ENCODE measurements around the gene PLPP3. TPM values are rescaled to one million over a fixed set of nuclear protein-coding genes. Genes with fewer than 3 reads are reported as not detected.

The PLPP3 gene
- total RNA-seq, 1 experiment from 2014 or later: 0.39 TPM

- Histone ChIP-seq H3K4me1 (ENCODE audit: insufficient read depth, low read length, poor library complexity, severe bottlenecking) (no peaks in the 10 kb centered on the region), H3K27me3 (replicated peaks; ENCODE audit: insufficient read depth, low read depth, low read length, poor library complexity) (no peaks in the 10 kb centered on the region), H3K4me3 (ENCODE audit: low read depth, low read length, poor library complexity, severe bottlenecking) (no peak overlapping the region), H3K36me3 (ENCODE audit: insufficient read depth, low read length, poor library complexity, severe bottlenecking) (no peaks in the 10 kb centered on the region), H3K27ac (ENCODE audit: low read depth, low read length, poor library complexity, severe bottlenecking) (no peak overlapping the region), H3K9me3 (ENCODE audit: low read depth, low read length, poor library complexity, severe bottlenecking) (no peaks in the 10 kb centered on the region)
- TF ChIP-seq EZH2 (IDR thresholded peaks at IDR 0.05; ENCODE audit: borderline replicate concordance, low read depth, low read length, poor library complexity, severe bottlenecking): no peak
- TF ChIP-seq CTCF (conservative IDR thresholded peaks at IDR 0.05; ENCODE audit: low read depth, low read length): no peak
- intact Hi-C loops (cut with micrococcal nuclease; ENCODE audit: unreplicated experiment): no loop called here
- CTCF ChIA-PET: no interaction called here
- no TSS peak for BruUV-seq (replicated peaks)
- POLR2A ChIA-PET (ENCODE audit: low non-redundant PET): no interaction called here
- no peak for DNase-seq (ENCODE audit: low spot score)
Measured at GRCh38 chr1:56501426-56501825, 77.9 kb downstream of the PLPP3 start.

GRCh38 chr1:56496821-56497772 is 82.3 kb downstream of the PLPP3 start:
- Histone ChIP-seq H3K36me3 (ENCODE audit: insufficient read depth, low read length, poor library complexity, severe bottlenecking) (no peaks in the 10 kb centered on the region), H3K27ac (ENCODE audit: low read depth, low read length, poor library complexity, severe bottlenecking) (no peak overlapping the region), H3K9me3 (ENCODE audit: low read depth, low read length, poor library complexity, severe bottlenecking) (no peaks in the 10 kb centered on the region), H3K4me1 (ENCODE audit: insufficient read depth, low read length, poor library complexity, severe bottlenecking) (no peaks in the 10 kb centered on the region), H3K4me3 (ENCODE audit: low read depth, low read length, poor library complexity, severe bottlenecking) (no peak overlapping the region), H3K27me3 (replicated peaks; ENCODE audit: insufficient read depth, low read depth, low read length, poor library complexity) (no peaks in the 10 kb centered on the region)
- ChIA-PET POLR2A (ENCODE audit: low non-redundant PET) (no interaction called here), CTCF (no interaction called here)
- intact Hi-C loops (cut with micrococcal nuclease; ENCODE audit: unreplicated experiment): no loop called here
- DNase-seq (ENCODE audit: low spot score): no peak
- no peak for TF ChIP-seq CTCF (conservative IDR thresholded peaks at IDR 0.05; ENCODE audit: low read depth, low read length)
- no peak for TF ChIP-seq EZH2 (IDR thresholded peaks at IDR 0.05; ENCODE audit: borderline replicate concordance, low read depth, low read length, poor library complexity, severe bottlenecking)
- BruUV-seq (replicated peaks): no TSS peak

DNA sequence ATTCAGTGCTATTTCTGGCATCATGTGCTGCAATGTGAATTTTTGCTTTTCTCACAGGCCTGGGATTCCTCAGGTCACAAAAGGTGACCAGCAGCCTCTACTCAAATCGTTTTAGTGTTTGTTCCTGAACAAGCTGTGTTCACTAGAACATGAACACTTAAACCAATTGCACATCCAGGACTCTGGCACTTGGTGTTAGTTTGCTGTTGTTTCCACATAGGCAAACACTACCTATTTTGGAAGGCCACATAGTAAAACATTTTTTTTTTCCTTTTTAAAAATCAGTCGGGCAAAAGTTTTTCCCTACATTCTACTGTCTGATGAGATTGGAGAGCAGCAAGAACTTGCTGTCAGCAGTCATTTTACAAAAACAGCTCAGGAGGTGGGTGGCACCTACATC is 83.2 kb downstream of the PLPP3 start:
- H3K4me1 ChIP-seq (ENCODE audit: insufficient read depth, low read length, poor library complexity, severe bottlenecking): no peaks in the 10 kb centered on the region

More for the DNA sequence above, 83.2 kb downstream of the PLPP3 start:
- H3K4me3 ChIP-seq (ENCODE audit: low read depth, low read length, poor library complexity, severe bottlenecking): no peak overlapping the region
- ChIA-PET CTCF (no interaction called here), POLR2A (ENCODE audit: low non-redundant PET) (no interaction called here)
- DNase-seq (ENCODE audit: low spot score): no peak
- no TSS peak for BruUV-seq (replicated peaks)
- intact Hi-C loops (cut with micrococcal nuclease; ENCODE audit: unreplicated experiment): no loop called here
- H3K36me3 ChIP-seq (ENCODE audit: insufficient read depth, low read length, poor library complexity, severe bottlenecking): no peaks in the 10 kb centered on the region
- H3K9me3 ChIP-seq (ENCODE audit: low read depth, low read length, poor library complexity, severe bottlenecking): no peaks in the 10 kb centered on the region
- no peak for TF ChIP-seq CTCF (conservative IDR thresholded peaks at IDR 0.05; ENCODE audit: low read depth, low read length)
- TF ChIP-seq EZH2 (IDR thresholded peaks at IDR 0.05; ENCODE audit: borderline replicate concordance, low read depth, low read length, poor library complexity, severe bottlenecking): no peak
- no peak overlapping the region for H3K27ac ChIP-seq (ENCODE audit: low read depth, low read length, poor library complexity, severe bottlenecking)
- H3K27me3 ChIP-seq (replicated peaks; ENCODE audit: insufficient read depth, low read depth, low read length, poor library complexity): no peaks in the 10 kb centered on the region

All from A673 (cell line).